Liver (tissue), 9 donors: ENCODE results near the gene DNAL1. TPM values are rescaled to one million over a fixed set of nuclear protein-coding genes. Genes with fewer than 3 reads are reported as not detected.

Experiments used
- DNase-seq: peaks from one replicate; pipeline ENCODE4 v3.0.0-alpha.2; 2017; ENCODE audit warnings: low spot score
- H3K27ac ChIP-seq, 2 donors: one replicate each; pipeline ENCODE4 v1.7.0; 2013; ENCODE audit warnings: inconsistent platforms in 2 of 2, low read length in 2 of 2, control low read depth in 1 of 2, low read depth in 1 of 2, mild to moderate bottlenecking in 1 of 2
- H3K27me3 ChIP-seq, 4 donors: one replicate each; pipeline versions ENCODE4 v1.6.1 to v1.7.0; 2013; ENCODE audit warnings: low read length in 3 of 4, inconsistent platforms in 1 of 4, mild to moderate bottlenecking in 1 of 4, moderate library complexity in 1 of 4; ENCODE audit not compliant: control insufficient read depth in 4 of 4, insufficient read depth in 4 of 4
- H3K36me3 ChIP-seq, 4 donors: one replicate each; pipeline versions ENCODE4 v1.6.1 to v1.7.0; 2013; ENCODE audit warnings: low read length in 3 of 4, mild to moderate bottlenecking in 3 of 4, low read depth in 1 of 4, moderate library complexity in 1 of 4; ENCODE audit not compliant: control insufficient read depth in 4 of 4, insufficient read depth in 3 of 4
- H3K4me1 ChIP-seq, 4 donors: one replicate each; pipeline versions ENCODE4 v1.6.1 to v1.7.0; 2013; ENCODE audit warnings: low read length in 3 of 4, mild to moderate bottlenecking in 3 of 4, moderate library complexity in 1 of 4; ENCODE audit not compliant: control insufficient read depth in 4 of 4, insufficient read depth in 4 of 4
- H3K4me3 ChIP-seq, 3 donors: one replicate each; pipeline versions ENCODE4 v1.6.1 to v1.7.0; 2013; ENCODE audit warnings: low read length in 3 of 3, control low read depth in 1 of 3, low read depth in 1 of 3, mild to moderate bottlenecking in 1 of 3
- H3K9ac ChIP-seq, 2 donors: one replicate each; pipeline ENCODE4 v1.7.0; 2013; ENCODE audit warnings: low read length in 2 of 2, mild to moderate bottlenecking in 2 of 2, moderate library complexity in 2 of 2, control low read depth in 1 of 2, low read depth in 1 of 2
- H3K9me3 ChIP-seq, 4 donors: one replicate each; pipeline versions ENCODE4 v1.6.1 to v1.7.0; 2013; ENCODE audit warnings: low read length in 3 of 4; ENCODE audit not compliant: control insufficient read depth in 4 of 4
- CTCF ChIP-seq: fragments of 150-350 bp; IDR thresholded peaks from 2 replicates; pipeline ENCODE4 v1.5.1; 2017; ENCODE audit warnings: improper control_type of control experiment, low read depth, low read length; ENCODE audit not compliant: missing input control
- EGR1 ChIP-seq, 2 donors: IDR thresholded peaks; 2 replicates each; pipeline ENCODE4 v1.6.1; 2016 to 2018; ENCODE audit warnings: antibody characterized with exemption in 2 of 2, low read depth in 2 of 2
- FOXA1 ChIP-seq: IDR thresholded peaks from 2 replicates; pipeline ENCODE4 v1.6.1; 2016; ENCODE audit warnings: antibody characterized with exemption
- FOXA2 ChIP-seq: IDR thresholded peaks from 2 replicates; pipeline ENCODE4 v1.6.1; 2016; ENCODE audit warnings: antibody characterized with exemption
- GABPA ChIP-seq, 2 donors: IDR thresholded peaks in 1 of 2; conservative IDR thresholded peaks in 1 of 2; 2 replicates each; pipeline ENCODE4 v1.6.1; 2016; ENCODE audit warnings: antibody characterized with exemption in 2 of 2, mild to moderate bottlenecking in 1 of 2, moderate library complexity in 1 of 2
- HNF4A ChIP-seq, 2 donors: conservative IDR thresholded peaks; 2 replicates each; pipeline ENCODE4 v1.6.1; 2016; ENCODE audit warnings: antibody characterized with exemption in 2 of 2, mild to moderate bottlenecking in 2 of 2
- HNF4G ChIP-seq: IDR thresholded peaks from 2 replicates; pipeline ENCODE4 v1.6.1; 2016; ENCODE audit warnings: antibody characterized with exemption
- JUND ChIP-seq, 2 donors: IDR thresholded peaks; 2 replicates each; pipeline ENCODE4 v1.6.1; 2016; ENCODE audit warnings: antibody characterized with exemption in 2 of 2
- MAX ChIP-seq: IDR thresholded peaks from 2 replicates; pipeline ENCODE4 v1.6.1; 2016; ENCODE audit warnings: antibody characterized with exemption
- NR2F2 ChIP-seq: IDR thresholded peaks from 2 replicates; pipeline ENCODE4 v1.6.1; 2016; ENCODE audit warnings: antibody characterized with exemption
- RAD21 ChIP-seq, 2 donors: IDR thresholded peaks; 2 replicates each; pipeline ENCODE4 v1.6.1; 2016; ENCODE audit warnings: antibody characterized with exemption in 2 of 2, mild to moderate bottlenecking in 2 of 2
- REST ChIP-seq: IDR thresholded peaks from 2 replicates; pipeline ENCODE4 v1.6.1; 2016; ENCODE audit warnings: antibody characterized with exemption, mild to moderate bottlenecking
- RXRA ChIP-seq, 2 donors: IDR thresholded peaks; 2 replicates each; pipeline ENCODE4 v1.6.1; 2017 to 2018; ENCODE audit warnings: antibody characterized with exemption in 2 of 2, mild to moderate bottlenecking in 1 of 2
- SP1 ChIP-seq: IDR thresholded peaks from 2 replicates; pipeline ENCODE4 v1.6.1; 2018; ENCODE audit warnings: antibody characterized with exemption, mild to moderate bottlenecking
- TAF1 ChIP-seq: conservative IDR thresholded peaks from 2 replicates; pipeline ENCODE4 v1.6.1; 2016; ENCODE audit warnings: antibody characterized with exemption, mild to moderate bottlenecking
- YY1 ChIP-seq: IDR thresholded peaks from 2 replicates; pipeline ENCODE4 v1.6.1; 2016; ENCODE audit warnings: antibody characterized with exemption, mild to moderate bottlenecking
- WGBS: extraction: QIAGEN DNeasy Blood & Tissue Kit; methylation state at CpG from one replicate; pipeline ENCODE4 v1.1.7; 2013; 5-methylcytosine and 5-hydroxymethylcytosine counted together
- polyA plus RNA-seq, 2 donors: library from polyadenylated mRNA; stranded (reverse) in 1 of 2; unstranded in 1 of 2; fragments of 200-250 nt in 1 of 2; fragments of >200 nt in 1 of 2; fragmentation: Nextera tagmentation in 1 of 2; extraction: Ambion mirVana in 1 of 2; gene quantifications; one replicate each; pipeline versions ENCODE4 v1.2.1 to v1.2.3, GENCODE V29; 2013 to 2015
- total RNA-seq, 2 donors: library from RNA; depleted of rRNA; stranded (reverse); fragments of >200 nt; gene quantifications; one replicate each; pipeline ENCODE4 v1.2.3, GENCODE V29; 2014
- TF ChIP-seq, protein P1 (sequence below): IDR thresholded peaks from 2 replicates; pipeline ENCODE4 v1.6.1; 2016; ENCODE audit warnings: antibody characterized with exemption
- TF ChIP-seq, protein P2 (sequence below): IDR thresholded peaks from 2 replicates; pipeline ENCODE4 v1.6.1; 2016; ENCODE audit warnings: antibody characterized with exemption
- donor health status: healthy.
- donor health status: healthy.
- donor health status: healthy.
- donor health status: healthy.
- donor health status: healthy.

The DNAL1 gene
- total and polyA plus RNA-seq, 4 donors: 1.9 to 3.4 (median 2.4) TPM

DNA sequence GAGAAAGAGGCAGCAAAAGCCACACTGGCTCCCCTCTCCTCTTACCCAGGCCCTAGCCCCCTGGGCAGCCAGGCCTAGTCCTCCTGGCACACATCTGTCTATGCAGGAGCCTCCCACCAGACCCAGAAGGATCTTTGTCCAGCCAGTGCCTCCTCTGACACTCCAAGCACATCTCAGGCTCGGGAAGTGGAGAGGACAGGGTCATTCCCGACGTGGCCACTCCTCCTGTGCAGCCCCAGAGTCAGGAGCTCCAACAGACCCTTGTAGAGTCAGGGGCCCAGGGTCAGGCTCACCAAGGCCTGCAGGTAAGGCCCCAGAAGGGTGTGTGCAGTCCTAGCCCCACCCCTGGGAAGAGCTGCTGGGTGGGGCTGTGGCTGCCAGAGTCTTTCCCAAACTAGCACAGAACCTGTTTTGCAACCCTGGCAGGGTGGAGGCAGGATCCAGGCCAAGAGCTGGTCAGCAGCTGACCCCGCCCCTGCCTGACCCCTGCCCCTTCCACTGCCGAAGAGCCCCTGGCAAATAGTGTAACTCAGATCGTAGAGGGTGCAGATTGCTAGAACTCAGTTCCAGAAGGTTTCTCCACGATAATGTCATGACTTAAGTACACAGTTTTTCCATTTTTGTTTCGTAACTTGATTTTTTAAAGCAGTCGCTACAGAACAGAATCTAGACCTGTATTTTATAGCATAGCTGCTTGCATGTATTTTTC lies 96.0 kb downstream of the DNAL1 start:
- 11% methylated on average over 9 of the region's 9 CpGs for WGBS
- peak overlapping the region; percentile 45 to 58 for H3K27ac ChIP-seq
- peaks cover 7 to 30% (median 10%) of the 10 kb centered on the region in 4 donors for H3K36me3 ChIP-seq

More for the DNA sequence above, 96.0 kb downstream of the DNAL1 start:
- Histone ChIP-seq H3K9me3 (no peaks in the 10 kb centered on the region), H3K4me3 (no peak overlapping the region), H3K4me1 (peaks cover 23 to 68% (median 61%) of the 10 kb centered on the region in 4 donors), H3K27me3 (no peaks in the 10 kb centered on the region), H3K9ac (no peak overlapping the region)
- DNase-seq: peak; percentile 78
- no peak for TF ChIP-seq FOXA1
- peak in 1 of 2 donors; percentile 38 for TF ChIP-seq GABPA (IDR thresholded peaks at IDR 0.05 in 1 of 2, conservative IDR thresholded peaks at IDR 0.05 in 1 of 2)
- TF ChIP-seq TAF1: no peak
- TF ChIP-seq SP1: peak; percentile 62
- TF ChIP-seq HNF4G: no peak
- no peak for TF ChIP-seq EGR1 (IDR thresholded peaks at IDR 0.05; ENCODE audit: low read depth in 2 of 2)
- TF ChIP-seq YY1: no peak
- TF ChIP-seq, protein P1, sequence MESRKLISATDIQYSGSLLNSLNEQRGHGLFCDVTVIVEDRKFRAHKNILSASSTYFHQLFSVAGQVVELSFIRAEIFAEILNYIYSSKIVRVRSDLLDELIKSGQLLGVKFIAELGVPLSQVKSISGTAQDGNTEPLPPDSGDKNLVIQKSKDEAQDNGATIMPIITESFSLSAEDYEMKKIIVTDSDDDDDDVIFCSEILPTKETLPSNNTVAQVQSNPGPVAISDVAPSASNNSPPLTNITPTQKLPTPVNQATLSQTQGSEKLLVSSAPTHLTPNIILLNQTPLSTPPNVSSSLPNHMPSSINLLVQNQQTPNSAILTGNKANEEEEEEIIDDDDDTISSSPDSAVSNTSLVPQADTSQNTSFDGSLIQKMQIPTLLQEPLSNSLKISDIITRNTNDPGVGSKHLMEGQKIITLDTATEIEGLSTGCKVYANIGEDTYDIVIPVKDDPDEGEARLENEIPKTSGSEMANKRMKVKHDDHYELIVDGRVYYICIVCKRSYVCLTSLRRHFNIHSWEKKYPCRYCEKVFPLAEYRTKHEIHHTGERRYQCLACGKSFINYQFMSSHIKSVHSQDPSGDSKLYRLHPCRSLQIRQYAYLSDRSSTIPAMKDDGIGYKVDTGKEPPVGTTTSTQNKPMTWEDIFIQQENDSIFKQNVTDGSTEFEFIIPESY: no peak
- peak; percentile 78 for TF ChIP-seq RXRA (IDR thresholded peaks at IDR 0.05)
- no peak for TF ChIP-seq CTCF
- peak; percentile 38 to 46 for TF ChIP-seq RAD21 (IDR thresholded peaks at IDR 0.05)
- TF ChIP-seq, protein P2, sequence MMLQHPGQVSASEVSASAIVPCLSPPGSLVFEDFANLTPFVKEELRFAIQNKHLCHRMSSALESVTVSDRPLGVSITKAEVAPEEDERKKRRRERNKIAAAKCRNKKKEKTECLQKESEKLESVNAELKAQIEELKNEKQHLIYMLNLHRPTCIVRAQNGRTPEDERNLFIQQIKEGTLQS: no peak
- peak in 1 of 2 donors; percentile 57 for TF ChIP-seq JUND (IDR thresholded peaks at IDR 0.05)
- peak; percentile 70 for TF ChIP-seq HNF4A (conservative IDR thresholded peaks at IDR 0.05)
- TF ChIP-seq REST: peak; percentile 81
- peak; percentile 80 for TF ChIP-seq NR2F2
- TF ChIP-seq MAX: peak; percentile 59
- TF ChIP-seq FOXA2: peak; percentile 11
